Ectodermal cell (in vitro differentiated cells): ENCODE data around the gene NUDT2.
A peak's percentile ranks its signal among the peaks of the same experiment; 100 is the strongest.
"Not testable (repeated sequence)": the region's sequence is repeated elsewhere in the genome, so short reads cannot be mapped to it uniquely, and the experiment has no call there.

ENCODE experiments used
- H3K27ac ChIP-seq: 2 replicates; pipeline ENCODE4 v1.7.0; 2013; ENCODE audit warnings: mild to moderate bottlenecking, low read depth, low read length; ENCODE audit not compliant: insufficient read depth, poor library complexity, severe bottlenecking
- H3K27me3 ChIP-seq: 2 replicates; pipeline ENCODE4 v1.7.0; 2013; ENCODE audit warnings: mild to moderate bottlenecking, low read length; ENCODE audit not compliant: insufficient read depth, control insufficient read depth, poor library complexity, severe bottlenecking
- H3K36me3 ChIP-seq: one replicate; pipeline ENCODE4 v1.7.0; 2013; ENCODE audit warnings: low read length; ENCODE audit not compliant: control insufficient read depth, insufficient read depth
- H3K4me1 ChIP-seq: one replicate; pipeline ENCODE4 v1.7.0; 2013; ENCODE audit warnings: low read length; ENCODE audit not compliant: control insufficient read depth, insufficient read depth
- H3K4me3 ChIP-seq: 2 replicates; pipeline ENCODE4 v1.7.0; 2013; ENCODE audit warnings: low read depth, low read length, control low read depth; ENCODE audit not compliant: insufficient read depth
- H3K9me3 ChIP-seq: 2 replicates; pipeline ENCODE4 v1.7.0; 2013; ENCODE audit warnings: mild to moderate bottlenecking, low read length, moderate library complexity; ENCODE audit not compliant: control insufficient read depth
- WGBS, 2 experiments: methylation state at CpG; one replicate each; pipeline ENCODE4 v1.1.7; 2013; ENCODE audit warnings: missing lambda C conversion rate in 2 of 2; 5-methylcytosine and 5-hydroxymethylcytosine counted together

Gene NUDT2

GRCh38 chr9:34349324-34349723 is 20.0 kb downstream of the NUDT2 start:
- H3K4me3 ChIP-seq: no peak overlapping the region
- no peaks in the 10 kb centered on the region for H3K9me3 ChIP-seq
- no peaks in the 10 kb centered on the region for H3K27me3 ChIP-seq
- H3K36me3 ChIP-seq: no peaks in the 10 kb centered on the region
- 95 to 97% methylated on average over 3 of the region's 3 CpGs for WGBS, 2 experiments
- no peak overlapping the region for H3K27ac ChIP-seq
- no peaks in the 10 kb centered on the region for H3K4me1 ChIP-seq

DNA sequence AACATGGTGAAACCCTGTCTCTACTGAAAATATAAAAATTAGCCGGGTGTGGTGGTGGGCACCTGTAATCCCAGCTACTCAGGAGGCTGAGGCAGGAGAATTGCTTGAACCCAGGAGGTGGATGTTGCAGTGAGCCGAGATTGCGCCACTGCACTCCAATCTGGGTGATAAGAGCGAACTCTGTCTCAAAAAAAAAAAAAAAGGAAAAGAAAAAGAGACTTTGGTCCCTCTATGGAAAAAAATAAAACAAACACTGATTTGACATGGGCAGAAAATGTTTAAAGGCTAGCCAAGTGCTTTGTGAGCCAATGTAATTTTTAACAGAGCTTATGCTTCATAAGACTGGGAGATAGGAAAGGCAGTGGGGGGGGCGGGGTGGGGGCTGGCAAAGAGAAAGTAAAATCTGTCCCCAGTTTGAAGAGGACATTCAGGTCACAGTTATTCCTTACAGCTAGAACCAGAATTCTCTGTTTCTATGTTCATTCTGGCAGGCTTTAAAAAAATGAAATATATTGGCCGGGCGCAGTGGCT is 22.8 kb downstream of the NUDT2 start:
- H3K4me3 ChIP-seq, H3K4me1 ChIP-seq, H3K27me3 ChIP-seq, H3K36me3 ChIP-seq, H3K27ac ChIP-seq, H3K9me3 ChIP-seq: not testable (repeated sequence)
- WGBS, 2 experiments: 88 to 94% methylated on average over 7 of the region's 7 CpGs

DNA sequence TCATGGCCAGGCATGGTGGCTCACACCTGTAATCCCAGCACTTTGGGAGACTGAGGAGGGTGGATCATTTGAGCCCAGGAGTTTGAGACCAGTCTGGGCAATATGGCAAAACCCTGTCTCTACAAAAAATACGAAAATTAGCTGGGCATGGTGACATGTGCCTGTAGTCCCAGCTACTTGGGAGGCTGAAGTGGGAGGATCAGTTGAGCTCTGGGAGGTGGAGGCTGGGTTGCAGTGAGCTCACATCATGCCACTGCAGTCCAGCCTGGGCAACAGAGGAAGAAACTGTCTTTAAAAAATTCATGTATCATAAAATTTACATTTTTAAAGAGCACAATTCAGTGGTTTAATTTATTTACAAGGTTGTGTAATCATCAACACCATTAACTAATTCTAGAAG is 23.6 kb downstream of the NUDT2 start:
- H3K4me1 ChIP-seq, H3K9me3 ChIP-seq, H3K27ac ChIP-seq, H3K4me3 ChIP-seq, H3K27me3 ChIP-seq, H3K36me3 ChIP-seq: not testable (repeated sequence)
- WGBS, 2 experiments: 93 to 100% methylated on average over 1 of the region's 1 CpG

DNA sequence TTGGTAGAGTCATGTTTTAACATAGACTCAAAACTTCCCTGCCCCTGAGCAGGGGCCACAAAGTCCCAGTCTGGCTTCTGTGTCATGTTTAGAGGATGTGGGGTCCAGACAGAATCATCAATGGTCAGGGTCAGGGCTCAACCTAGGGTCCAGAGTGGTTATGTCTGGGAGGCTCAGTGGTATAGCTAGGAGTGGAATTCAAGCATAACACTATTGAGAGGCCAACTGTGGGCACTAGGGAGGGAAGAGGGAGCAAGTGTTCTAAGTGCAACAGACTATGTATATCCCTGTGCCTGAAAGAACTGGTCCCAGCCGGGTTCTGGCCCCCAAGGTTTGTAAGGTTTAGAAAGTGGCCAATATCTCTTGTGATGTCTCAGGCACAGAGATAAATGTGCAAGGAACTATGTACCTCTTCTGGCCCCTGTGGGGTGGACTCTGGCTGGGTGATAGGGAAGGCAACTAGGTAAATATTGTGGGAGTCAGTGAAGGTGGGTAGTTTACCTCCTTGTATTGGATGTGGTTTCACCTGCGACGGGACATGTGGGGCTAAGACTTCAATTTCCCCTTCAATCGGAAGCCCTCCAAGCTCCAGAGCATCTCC is 33.3 kb downstream of the NUDT2 start:
- Histone ChIP-seq H3K36me3 (no peaks in the 10 kb centered on the region), H3K27ac (no peak overlapping the region), H3K4me3 (no peak overlapping the region), H3K9me3 (no peaks in the 10 kb centered on the region), H3K27me3 (no peaks in the 10 kb centered on the region), H3K4me1 (peaks cover 24% of the 10 kb centered on the region)
- 87 to 90% methylated on average over 4 of the region's 4 CpGs for WGBS, 2 experiments

DNA sequence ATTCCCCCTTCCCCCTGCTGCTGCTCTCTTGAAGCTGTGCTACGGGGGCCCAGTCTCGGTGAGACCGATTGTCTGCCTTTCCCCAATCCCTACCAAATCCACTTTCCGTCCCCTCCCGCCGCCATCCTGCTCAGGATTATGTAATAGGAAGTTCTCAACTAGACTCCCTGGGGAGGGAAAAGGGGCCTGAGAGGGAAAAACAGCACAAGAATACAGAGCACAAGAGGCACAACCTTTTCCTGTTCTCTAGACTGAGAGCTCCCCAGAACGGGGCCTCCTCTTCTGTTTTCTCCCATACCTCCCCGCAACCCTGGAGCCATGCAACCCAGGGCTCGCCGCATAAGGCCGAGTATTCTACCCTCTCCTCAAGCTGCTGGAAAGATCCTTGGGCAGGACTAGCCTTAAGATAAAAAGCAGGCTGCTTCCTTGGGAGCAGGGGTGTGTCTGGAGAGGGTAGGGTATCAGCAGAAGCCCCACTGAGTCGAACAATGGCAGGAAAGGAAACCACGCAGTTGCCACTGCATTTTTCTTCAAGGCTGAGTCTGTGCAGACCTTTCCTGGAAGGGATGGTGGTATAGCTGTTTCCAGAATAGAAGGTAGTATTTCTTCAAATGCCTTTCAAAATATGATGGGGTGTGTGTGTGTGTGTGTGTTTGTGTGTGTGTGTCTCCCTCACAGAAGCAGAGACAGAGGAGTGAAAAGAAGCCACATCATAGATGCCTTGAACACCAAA is 34.4 kb downstream of the NUDT2 start:
- Histone ChIP-seq H3K4me1 (peaks cover 24% of the 10 kb centered on the region), H3K36me3 (no peaks in the 10 kb centered on the region), H3K27me3 (no peaks in the 10 kb centered on the region), H3K4me3 (peak overlapping the region; percentile 15), H3K27ac (peak overlapping the region; percentile 72), H3K9me3 (no peaks in the 10 kb centered on the region)
- 6 to 9% methylated on average over 13 of the region's 13 CpGs for WGBS, 2 experiments

GRCh38 chr9:34365282-34365681 is 35.9 kb downstream of the NUDT2 start:
- Histone ChIP-seq H3K4me3 (no peak overlapping the region), H3K27me3 (no peaks in the 10 kb centered on the region), H3K36me3 (no peaks in the 10 kb centered on the region), H3K9me3 (no peaks in the 10 kb centered on the region), H3K27ac (no peak overlapping the region), H3K4me1 (peaks cover 24% of the 10 kb centered on the region)
- 79 to 97% methylated on average over 2 of the region's 2 CpGs for WGBS, 2 experiments

DNA sequence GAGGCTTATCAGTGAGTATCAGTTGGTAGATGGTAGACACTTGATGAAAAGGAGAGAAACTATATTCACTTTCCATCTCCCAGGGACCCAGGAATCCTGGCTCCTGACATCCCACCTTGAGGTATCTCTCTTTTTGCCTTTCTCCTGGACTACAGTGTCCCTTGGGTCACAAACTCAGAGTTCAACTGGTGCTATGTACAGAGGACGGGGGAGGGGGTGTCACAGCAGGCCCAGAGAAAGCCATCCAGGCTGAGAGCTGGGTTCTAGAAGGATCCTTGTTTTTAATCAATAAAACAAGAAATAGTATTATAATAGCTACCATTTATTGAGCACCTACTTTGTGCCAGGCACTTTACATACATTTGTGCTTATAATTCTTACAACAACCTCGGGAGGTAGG is 37.0 kb downstream of the NUDT2 start:
- H3K9me3 ChIP-seq: no peaks in the 10 kb centered on the region
- no peak overlapping the region for H3K27ac ChIP-seq
- WGBS, 2 experiments: 88 to 100% methylated on average over 2 of the region's 2 CpGs
- H3K4me1 ChIP-seq: peaks cover 24% of the 10 kb centered on the region
- H3K4me3 ChIP-seq: no peak overlapping the region
- no peaks in the 10 kb centered on the region for H3K36me3 ChIP-seq
- H3K27me3 ChIP-seq: no peaks in the 10 kb centered on the region

DNA sequence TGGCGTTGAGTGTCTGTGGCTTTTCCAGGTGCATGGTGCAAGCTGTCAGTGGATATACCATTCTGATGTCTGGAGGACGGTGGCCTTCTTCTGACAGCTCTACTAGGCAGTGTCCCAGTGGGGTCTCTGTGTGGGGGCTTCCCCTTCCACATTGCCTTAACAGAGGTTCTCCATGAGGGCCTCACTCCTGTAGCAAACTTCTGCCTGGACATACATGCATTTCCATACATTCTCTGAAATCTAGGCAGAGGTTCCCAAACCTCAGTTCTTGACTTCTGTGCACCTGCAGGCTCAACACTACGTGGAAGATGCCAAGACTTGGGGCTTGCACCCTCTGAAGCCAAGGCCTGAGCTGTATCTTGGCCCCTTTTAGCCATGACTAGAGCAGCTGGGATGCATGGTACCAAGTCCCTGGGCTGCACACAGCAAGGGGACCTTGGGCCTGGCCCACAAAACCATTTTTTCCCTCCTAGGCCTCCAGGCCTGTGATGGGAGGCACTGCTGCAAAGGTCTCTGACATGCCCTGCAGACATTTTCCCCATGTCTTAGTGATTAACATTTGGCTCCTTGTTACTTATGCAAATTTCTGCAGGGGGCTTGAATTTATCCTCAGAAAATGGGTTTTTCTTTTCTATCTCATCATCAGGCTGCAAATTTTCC is 38.5 kb downstream of the NUDT2 start:
- H3K27me3 ChIP-seq, H3K9me3 ChIP-seq, H3K4me3 ChIP-seq, H3K36me3 ChIP-seq, H3K27ac ChIP-seq: not testable (repeated sequence)
- H3K4me1 ChIP-seq: peaks cover 21% of the 10 kb centered on the region
- WGBS, 2 experiments: 85 to 91% methylated on average over 3 of the region's 3 CpGs

DNA sequence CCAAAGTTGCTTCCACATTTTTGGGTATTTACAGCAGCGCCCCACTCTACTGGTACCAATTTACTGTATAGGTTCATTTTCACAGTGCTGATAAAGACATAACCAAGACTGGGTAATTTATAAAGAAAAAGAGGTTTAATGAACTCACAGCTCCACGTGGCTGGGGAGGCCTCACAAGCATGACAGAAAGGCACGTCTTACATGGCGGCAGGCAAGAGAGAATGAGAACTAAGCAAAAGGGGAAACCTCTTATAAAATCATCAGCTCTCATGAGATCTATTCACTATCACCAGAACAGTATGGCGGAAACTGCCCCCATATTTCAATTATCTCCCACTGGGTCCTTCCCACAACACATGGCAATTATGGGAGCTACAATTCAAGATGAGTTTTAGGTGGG is 39.4 kb downstream of the NUDT2 start:
- H3K27me3 ChIP-seq, H3K4me3 ChIP-seq, H3K36me3 ChIP-seq, H3K9me3 ChIP-seq, H3K27ac ChIP-seq: not testable (repeated sequence)
- WGBS, 2 experiments: 91 to 93% methylated on average over 5 of the region's 5 CpGs
- H3K4me1 ChIP-seq: peaks cover 12% of the 10 kb centered on the region

DNA sequence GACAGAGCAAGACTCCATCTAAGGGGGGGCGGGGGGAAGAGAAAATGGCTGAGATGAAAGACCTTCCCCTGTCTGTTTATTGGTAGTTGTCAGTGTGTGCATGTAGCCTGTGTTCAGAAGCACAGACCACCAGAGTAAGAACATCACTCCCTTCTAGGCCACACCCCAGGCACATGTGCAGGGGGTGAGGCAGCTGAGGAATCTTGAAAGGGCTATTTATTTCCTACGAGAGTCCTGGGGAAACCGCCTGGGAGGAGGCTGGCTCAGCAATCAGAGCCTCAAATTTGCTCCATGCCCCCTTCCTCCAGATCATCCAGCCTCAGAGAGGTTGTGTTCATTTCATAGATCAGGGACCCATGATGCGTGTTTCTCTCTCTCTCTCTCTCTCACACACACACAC is 40.3 kb downstream of the NUDT2 start:
- Histone ChIP-seq H3K4me3 (no peak overlapping the region), H3K36me3 (no peaks in the 10 kb centered on the region), H3K27ac (no peak overlapping the region), H3K9me3 (no peaks in the 10 kb centered on the region), H3K4me1 (peaks cover 4% of the 10 kb centered on the region), H3K27me3 (peaks cover 5% of the 10 kb centered on the region)
- WGBS, 2 experiments: 82 to 83% methylated on average over 4 of the region's 4 CpGs
